GM10266 (cell line): ENCODE data around the gene TOR1A.

ENCODE experiments used
- DNase-seq: peaks from one replicate; pipeline ENCODE4 v3.0.0; 2012; ENCODE audit errors: extremely low spot score
- CTCF ChIP-seq: IDR thresholded peaks from 2 replicates; pipeline ENCODE4 v1.5.1; 2012; ENCODE audit warnings: mild to moderate bottlenecking, low read depth; ENCODE audit not compliant: control insufficient read depth, insufficient read depth; ENCODE audit errors: missing control alignments

Gene TOR1A

GRCh38 chr9:129860653-129861446 lies 36.9 kb upstream of the TOR1A start:
- TF ChIP-seq CTCF, result no peak
- no peak for DNase-seq

- TF ChIP-seq CTCF, result no peak
- DNase-seq, result no peak
Measured at GRCh38 chr9:129858167-129858962, 34.4 kb upstream of the TOR1A start.

GRCh38 chr9:129857207-129857606 lies 33.3 kb upstream of the TOR1A start:
- TF ChIP-seq CTCF, result no peak
- DNase-seq, result no peak

GRCh38 chr9:129854588-129855110 lies 30.7 kb upstream of the TOR1A start:
- no peak for TF ChIP-seq CTCF
- no peak for DNase-seq

GRCh38 chr9:129853614-129854013 lies 29.7 kb upstream of the TOR1A start:
- DNase-seq, result no peak
- TF ChIP-seq CTCF, result no peak

GRCh38 chr9:129852579-129852978 lies 28.6 kb upstream of the TOR1A start:
- TF ChIP-seq CTCF, result no peak
- no peak for DNase-seq
